Endothelial cell of umbilical vein (primary cell): ENCODE results near the gene TMEM150C.

Source experiments
- CTCF ChIP-seq, 2 donors: IDR thresholded peaks; 1 replicate in 1 of 2; 2 replicates in 1 of 2; pipeline ENCODE4 v1.5.1; 2011; ENCODE audit warnings: low read length in 2 of 2, mild to moderate bottlenecking in 2 of 2, moderate library complexity in 2 of 2, control low read depth in 1 of 2, inconsistent platforms in 1 of 2, low read depth in 1 of 2; ENCODE audit not compliant: insufficient read depth in 1 of 2; ENCODE audit errors: extremely low read depth in 1 of 2
- EZH2 ChIP-seq: IDR thresholded peaks from 2 replicates; pipeline ENCODE4 v1.6.1; 2012; ENCODE audit warnings: borderline replicate concordance, low read depth, mild to moderate bottlenecking, moderate library complexity, low read length, inconsistent platforms; ENCODE audit not compliant: severe bottlenecking
- FOS ChIP-seq: IDR thresholded peaks from 2 replicates; pipeline ENCODE4 v1.6.1; 2011; ENCODE audit warnings: mild to moderate bottlenecking, low read length, moderate library complexity, borderline replicate concordance; ENCODE audit not compliant: insufficient read depth
- GATA2 ChIP-seq: IDR thresholded peaks from 2 replicates; pipeline ENCODE4 v1.7.0; 2011; ENCODE audit warnings: low read depth, mild to moderate bottlenecking, moderate library complexity, mixed read lengths, low read length; ENCODE audit not compliant: insufficient read length, insufficient read depth
- JUN ChIP-seq: IDR thresholded peaks from 2 replicates; pipeline ENCODE4 v1.6.1; 2011; ENCODE audit warnings: borderline replicate concordance, low read depth; ENCODE audit not compliant: insufficient read length, insufficient read depth
- MAX ChIP-seq: IDR thresholded peaks from 2 replicates; pipeline ENCODE4 v1.6.1; 2011; ENCODE audit not compliant: insufficient read depth, insufficient read length
- POLR2A ChIP-seq: IDR thresholded peaks from 2 replicates; pipeline ENCODE4 v1.6.1; 2012; ENCODE audit warnings: low read depth, mild to moderate bottlenecking, control low read depth, low read length
- POLR2AphosphoS5 ChIP-seq: IDR thresholded peaks from 2 replicates; pipeline ENCODE4 v1.6.1; 2012; ENCODE audit warnings: low read depth, mild to moderate bottlenecking, control low read depth, low read length, moderate library complexity; ENCODE audit not compliant: insufficient read depth

GRCh38 chr4:82452026-82452425 is 109.8 kb downstream of the TMEM150C start:
- TF ChIP-seq CTCF (IDR thresholded peaks at IDR 0.05; ENCODE audit: extremely low read depth in 1 of 2, insufficient read depth in 1 of 2, low read depth in 1 of 2, low read length in 2 of 2) (no peak), EZH2 (no peak), POLR2A (no peak), POLR2AphosphoS5 (no peak), MAX (no peak), GATA2 (no peak), JUN (no peak), FOS (no peak)
